H9 (cell line): Measurements from ENCODE around the gene NENF. TPM values are rescaled to one million over a fixed set of nuclear protein-coding genes. Genes with fewer than 3 reads are reported as not detected.

Source experiments
- DNase-seq: peaks from one replicate; pipeline ENCODE4 v3.0.0-alpha.2; 2017
- H2AFZ ChIP-seq: one replicate; pipeline ENCODE4 v1.6.1; 2013; ENCODE audit warnings: mild to moderate bottlenecking, low read length, control low read depth, moderate library complexity
- H2AK5ac ChIP-seq: 2 replicates; pipeline ENCODE4 v1.6.1; 2013; ENCODE audit warnings: low read length, control low read depth, mixed read lengths; ENCODE audit not compliant: insufficient read length
- H2BK120ac ChIP-seq: one replicate; pipeline ENCODE4 v1.6.1; 2013; ENCODE audit warnings: low read depth, mild to moderate bottlenecking, low read length, control low read depth, inconsistent platforms; ENCODE audit not compliant: poor library complexity, severe bottlenecking
- H2BK12ac ChIP-seq: 2 replicates; pipeline ENCODE4 v1.6.1; 2013; ENCODE audit warnings: low read length, control low read depth, mixed read lengths, low read depth; ENCODE audit not compliant: insufficient read length
- H2BK15ac ChIP-seq: 2 replicates; pipeline ENCODE4 v1.6.1; 2013; ENCODE audit warnings: low read depth, low read length, control low read depth
- H2BK20ac ChIP-seq: one replicate; pipeline ENCODE4 v1.6.1; 2013; ENCODE audit warnings: low read depth, mild to moderate bottlenecking, low read length, control low read depth, inconsistent platforms; ENCODE audit not compliant: poor library complexity, severe bottlenecking
- H2BK5ac ChIP-seq: 2 replicates; pipeline ENCODE4 v1.6.1; 2013; ENCODE audit warnings: low read length, control low read depth, mixed read lengths; ENCODE audit not compliant: insufficient read length
- H3K14ac ChIP-seq: 2 replicates; pipeline ENCODE4 v1.6.1; 2013; ENCODE audit warnings: low read length, control low read depth; ENCODE audit not compliant: insufficient read depth
- H3K18ac ChIP-seq: 2 replicates; pipeline ENCODE4 v1.6.1; 2013; ENCODE audit warnings: low read depth, mild to moderate bottlenecking, mixed read lengths, low read length, control low read depth; ENCODE audit not compliant: insufficient read length
- H3K23ac ChIP-seq: 2 replicates; pipeline ENCODE4 v1.6.1; 2013; ENCODE audit warnings: low read length, control low read depth, mixed read lengths, low read depth; ENCODE audit not compliant: insufficient read length
- H3K23me2 ChIP-seq: 2 replicates; pipeline ENCODE4 v1.6.1; 2013; ENCODE audit warnings: low read depth, mild to moderate bottlenecking, mixed read lengths, low read length, control low read depth; ENCODE audit not compliant: insufficient read length, poor library complexity, severe bottlenecking
- H3K27ac ChIP-seq: 2 replicates; pipeline ENCODE4 v1.5.1; 2013; ENCODE audit warnings: low read length, control low read depth, mixed read lengths, low read depth; ENCODE audit not compliant: insufficient read length
- H3K27me3 ChIP-seq: 2 replicates; pipeline ENCODE4 v1.6.1; 2013; ENCODE audit warnings: low read length, control low read depth, inconsistent platforms; ENCODE audit not compliant: insufficient read depth
- H3K4ac ChIP-seq: 2 replicates; pipeline ENCODE4 v1.6.1; 2013; ENCODE audit warnings: low read depth, mild to moderate bottlenecking, control low read depth, inconsistent platforms, low read length, moderate library complexity
- H3K4me1 ChIP-seq: 2 replicates; pipeline ENCODE4 v1.6.1; 2013; ENCODE audit warnings: low read length, control low read depth, inconsistent platforms; ENCODE audit not compliant: insufficient read depth
- H3K4me2 ChIP-seq: 2 replicates; pipeline ENCODE4 v1.6.1; 2013; ENCODE audit warnings: low read length, control low read depth, mixed read lengths; ENCODE audit not compliant: insufficient read length, insufficient read depth
- H3K56ac ChIP-seq: 2 replicates; pipeline ENCODE4 v1.6.1; 2013; ENCODE audit warnings: low read depth, mild to moderate bottlenecking, mixed read lengths, low read length, control low read depth; ENCODE audit not compliant: insufficient read length
- H3K79me1 ChIP-seq: 2 replicates; pipeline ENCODE4 v1.6.1; 2013; ENCODE audit warnings: low read depth, mild to moderate bottlenecking, moderate library complexity, low read length, control low read depth, inconsistent platforms; ENCODE audit not compliant: insufficient read depth, poor library complexity, severe bottlenecking
- H3K79me2 ChIP-seq: 2 replicates; pipeline ENCODE4 v1.6.1; 2013; ENCODE audit warnings: low read length, control low read depth, inconsistent platforms; ENCODE audit not compliant: insufficient read depth
- H3K9ac ChIP-seq: 2 replicates; pipeline ENCODE4 v1.6.1; 2013; ENCODE audit warnings: low read length, control low read depth, mixed read lengths; ENCODE audit not compliant: insufficient read length; ENCODE audit errors: extremely low read depth
- H3K9me3 ChIP-seq: one replicate; pipeline ENCODE4 v1.6.1; 2013; ENCODE audit warnings: low read depth, low read length, inconsistent platforms; ENCODE audit not compliant: control insufficient read depth
- H3T11ph ChIP-seq: one replicate; pipeline ENCODE4 v1.6.1; 2013; ENCODE audit warnings: mild to moderate bottlenecking, low read length, control low read depth, inconsistent platforms
- H4K20me1 ChIP-seq: one replicate; pipeline ENCODE4 v1.6.1; 2013; ENCODE audit not compliant: control insufficient read depth, insufficient read length, insufficient read depth
- H4K5ac ChIP-seq: 2 replicates; pipeline ENCODE4 v1.6.1; 2013; ENCODE audit warnings: low read depth, mild to moderate bottlenecking, mixed read lengths, low read length, control low read depth; ENCODE audit not compliant: insufficient read length
- H4K8ac ChIP-seq: replicated peaks from 2 replicates; pipeline ENCODE4 v1.6.1; 2013; ENCODE audit warnings: low read length, control low read depth, mixed read lengths, low read depth; ENCODE audit not compliant: insufficient read length
- H4K91ac ChIP-seq: 2 replicates; pipeline ENCODE4 v1.6.1; 2013; ENCODE audit warnings: low read depth, mild to moderate bottlenecking, moderate library complexity, mixed read lengths, low read length, control low read depth; ENCODE audit not compliant: insufficient read length
- H3K27ac Mint-ChIP-seq, 3 experiments: 2 replicates in 2 of 3; 3 replicates in 1 of 3; pipeline ENCODE4 v1.8.0; 2020 to 2021; ENCODE audit warnings: mixed read lengths in 3 of 3, mild to moderate bottlenecking in 1 of 3, moderate library complexity in 1 of 3
- H3K27me3 Mint-ChIP-seq: 2 replicates; pipeline ENCODE4 v1.8.0; 2021; ENCODE audit warnings: low read depth, mild to moderate bottlenecking, moderate library complexity, mixed read lengths
- H3K36me3 Mint-ChIP-seq, 3 experiments: 2 replicates in 2 of 3; 3 replicates in 1 of 3; pipeline ENCODE4 v1.8.0; 2020 to 2021; ENCODE audit warnings: low read depth in 3 of 3, mixed read lengths in 3 of 3; ENCODE audit not compliant: insufficient read depth in 1 of 3
- H3K4me1 Mint-ChIP-seq, 2 experiments: 2 replicates each; pipeline ENCODE4 v1.8.0; 2020; ENCODE audit warnings: mixed read lengths in 2 of 2
- H3K4me3 Mint-ChIP-seq, 2 experiments: 2 replicates in 1 of 2; 3 replicates in 1 of 2; pipeline ENCODE4 v1.8.0; 2020 to 2021; ENCODE audit warnings: mild to moderate bottlenecking in 2 of 2, mixed read lengths in 2 of 2, moderate library complexity in 1 of 2
- H3K9me3 Mint-ChIP-seq, 2 experiments: 2 replicates in 1 of 2; 3 replicates in 1 of 2; pipeline ENCODE4 v1.8.0; 2020; ENCODE audit warnings: mild to moderate bottlenecking in 2 of 2, mixed read lengths in 2 of 2, moderate library complexity in 1 of 2
- WGBS: extraction: QIAGEN DNeasy Blood & Tissue Kit; methylation state at CpG from one replicate; pipeline ENCODE4 v1.1.7; 2013; ENCODE audit warnings: missing lambda C conversion rate, low lambda C conversion rate, mixed read lengths; ENCODE audit not compliant: insufficient read length; ENCODE audit errors: extremely low coverage; 5-methylcytosine and 5-hydroxymethylcytosine counted together
- total RNA-seq: library from RNA; stranded (reverse); gene quantifications from 2 replicates; pipeline ENCODE4 v1.2.1, GENCODE V29; 2021
- TF ChIP-seq, protein P1 (sequence below): fragments of 200-600 bp; sonication (generic); conservative IDR thresholded peaks from 3 replicates; pipeline ENCODE4 v1.8.0; 2021; ENCODE audit warnings: antibody characterized with exemption, mild to moderate bottlenecking

NENF gene
- total RNA-seq, 1 experiment from 2014 or later: 28.3 TPM

DNA sequence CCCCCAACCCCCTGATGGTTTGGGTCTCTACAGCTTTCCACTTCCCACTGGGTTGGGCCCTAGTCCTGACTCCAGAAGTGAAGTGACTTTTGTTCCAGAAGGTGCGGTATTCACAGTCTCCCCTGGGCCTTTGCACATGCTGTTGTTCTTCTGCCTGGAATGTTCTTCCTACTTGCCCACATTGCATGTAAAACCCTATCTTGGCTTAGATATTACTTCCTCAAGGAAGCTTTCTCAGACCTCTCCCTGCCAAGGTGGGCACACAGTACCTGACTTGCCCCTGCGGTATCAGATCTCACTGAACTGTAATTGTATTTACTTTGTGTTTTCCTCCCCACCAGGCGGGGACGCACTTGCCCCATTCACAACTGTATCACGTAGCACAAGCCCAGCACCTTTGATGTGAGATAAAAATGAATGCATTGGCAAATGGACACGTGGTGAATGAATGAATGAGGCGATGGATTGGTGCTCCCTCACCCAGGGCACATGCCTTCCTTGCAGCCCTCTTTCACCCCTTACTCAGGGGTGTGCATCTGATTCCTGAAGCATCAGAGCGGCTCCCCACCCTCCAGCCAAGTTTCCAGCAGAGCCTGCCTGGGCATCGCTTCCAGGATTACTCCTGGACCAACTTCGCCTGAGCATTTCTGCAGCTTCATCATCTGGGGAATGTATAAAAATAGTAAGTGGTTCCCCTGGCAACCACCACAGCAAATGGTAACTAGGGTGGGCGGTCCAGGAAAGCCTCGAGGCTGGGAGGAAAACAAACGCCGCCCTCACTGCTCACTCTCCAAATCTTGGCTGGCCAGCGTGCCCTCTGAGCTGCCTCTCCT is 19.8 kb downstream of the NENF start:
- no CpG with 5 or more reads among the region's 15 CpGs for WGBS
- no peak overlapping the region for H2BK12ac ChIP-seq
- no peak overlapping the region for H2BK5ac ChIP-seq
- no peaks in the 10 kb centered on the region for H4K20me1 ChIP-seq
- H2BK15ac ChIP-seq: no peak overlapping the region
- H3K27ac Mint-ChIP-seq: no peak overlapping the region
- no peaks in the 10 kb centered on the region for H3K4me1 ChIP-seq
- H2BK20ac ChIP-seq: no peak overlapping the region
- H3K4me2 ChIP-seq: no peak overlapping the region
- H3K4me3 Mint-ChIP-seq: no peak overlapping the region
- H3K9ac ChIP-seq: no peak overlapping the region
- no peak overlapping the region for H3K27ac ChIP-seq
- H3K79me1 ChIP-seq: no peaks in the 10 kb centered on the region
- H3K56ac ChIP-seq: no peak overlapping the region
- no peak overlapping the region for H4K8ac ChIP-seq
- H3K4ac ChIP-seq: no peak overlapping the region
- no peaks in the 10 kb centered on the region for H3K36me3 Mint-ChIP-seq
- H3K79me2 ChIP-seq: no peaks in the 10 kb centered on the region
- H3K18ac ChIP-seq: no peak overlapping the region
- no peak for DNase-seq
- H3T11ph ChIP-seq: no peak overlapping the region
- H3K9me3 ChIP-seq: no peaks in the 10 kb centered on the region
- no peaks in the 10 kb centered on the region for H3K9me3 Mint-ChIP-seq
- no peak overlapping the region for H2AK5ac ChIP-seq
- H3K27me3 ChIP-seq: no peaks in the 10 kb centered on the region
- H4K91ac ChIP-seq: no peak overlapping the region
- H2AFZ ChIP-seq: no peak overlapping the region
- peaks cover 0 to 7% of the 10 kb centered on the region in 2 experiments; a peak in 1 of 4 replicates for H3K4me1 Mint-ChIP-seq
- no peak overlapping the region for H2BK120ac ChIP-seq
- no peaks in the 10 kb centered on the region for H3K23me2 ChIP-seq
- TF ChIP-seq, protein P1, sequence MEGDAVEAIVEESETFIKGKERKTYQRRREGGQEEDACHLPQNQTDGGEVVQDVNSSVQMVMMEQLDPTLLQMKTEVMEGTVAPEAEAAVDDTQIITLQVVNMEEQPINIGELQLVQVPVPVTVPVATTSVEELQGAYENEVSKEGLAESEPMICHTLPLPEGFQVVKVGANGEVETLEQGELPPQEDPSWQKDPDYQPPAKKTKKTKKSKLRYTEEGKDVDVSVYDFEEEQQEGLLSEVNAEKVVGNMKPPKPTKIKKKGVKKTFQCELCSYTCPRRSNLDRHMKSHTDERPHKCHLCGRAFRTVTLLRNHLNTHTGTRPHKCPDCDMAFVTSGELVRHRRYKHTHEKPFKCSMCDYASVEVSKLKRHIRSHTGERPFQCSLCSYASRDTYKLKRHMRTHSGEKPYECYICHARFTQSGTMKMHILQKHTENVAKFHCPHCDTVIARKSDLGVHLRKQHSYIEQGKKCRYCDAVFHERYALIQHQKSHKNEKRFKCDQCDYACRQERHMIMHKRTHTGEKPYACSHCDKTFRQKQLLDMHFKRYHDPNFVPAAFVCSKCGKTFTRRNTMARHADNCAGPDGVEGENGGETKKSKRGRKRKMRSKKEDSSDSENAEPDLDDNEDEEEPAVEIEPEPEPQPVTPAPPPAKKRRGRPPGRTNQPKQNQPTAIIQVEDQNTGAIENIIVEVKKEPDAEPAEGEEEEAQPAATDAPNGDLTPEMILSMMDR: no peak
- H3K27me3 Mint-ChIP-seq: no peaks in the 10 kb centered on the region
- H4K5ac ChIP-seq: no peak overlapping the region
- no peak overlapping the region for H3K14ac ChIP-seq
- H3K23ac ChIP-seq: no peak overlapping the region
